Astrocyte (in vitro differentiated cells and primary cell): ENCODE results near the gene ANKRD62. TPM values are rescaled to one million over a fixed set of nuclear protein-coding genes. Genes with fewer than 3 reads are reported as not detected.

Experiments used
- DNase-seq: peaks from one replicate; pipeline ENCODE4 v3.0.0-alpha.2; 2010; ENCODE audit warnings: low read depth
- FAIRE-seq: peaks from 2 replicates; lab custom pipeline; 2011; peaks lifted over from hg19 to GRCh38; lab: Jason Lieb, UNC
- H2AFZ ChIP-seq: 2 replicates; pipeline ENCODE4 v1.6.0; 2012; ENCODE audit warnings: low read depth, low read length, inconsistent platforms
- H3K27ac ChIP-seq: 2 replicates; pipeline ENCODE4 v1.5.1; 2011; ENCODE audit warnings: low read depth, low read length, inconsistent platforms
- H3K27me3 ChIP-seq: 2 replicates; pipeline ENCODE4 v1.6.0; 2011; ENCODE audit warnings: low read length, inconsistent platforms; ENCODE audit not compliant: insufficient read depth
- H3K36me3 ChIP-seq: 2 replicates; pipeline ENCODE4 v1.5.1; 2011; ENCODE audit warnings: low read length, inconsistent platforms; ENCODE audit not compliant: insufficient read depth
- H3K4me1 ChIP-seq: 2 replicates; pipeline ENCODE4 v1.5.1; 2011; ENCODE audit warnings: low read length, inconsistent platforms; ENCODE audit not compliant: insufficient read depth
- H3K4me2 ChIP-seq: 2 replicates; pipeline ENCODE4 v1.6.0; 2012; ENCODE audit warnings: low read length, inconsistent platforms
- H3K4me3 ChIP-seq: 2 replicates; pipeline ENCODE4 v1.5.1; 2011; ENCODE audit warnings: low read depth, mild to moderate bottlenecking, low read length, inconsistent platforms; ENCODE audit not compliant: insufficient read depth
- H3K79me2 ChIP-seq: 2 replicates; pipeline ENCODE4 v1.6.0; 2012; ENCODE audit warnings: mild to moderate bottlenecking, low read length, inconsistent platforms; ENCODE audit not compliant: insufficient read depth
- H3K9ac ChIP-seq: 2 replicates; pipeline ENCODE4 v1.6.0; 2012; ENCODE audit warnings: mild to moderate bottlenecking, low read length, inconsistent platforms
- H3K9me3 ChIP-seq: 2 replicates; pipeline ENCODE4 v1.5.1; 2012; ENCODE audit warnings: low read depth, mild to moderate bottlenecking, low read length, inconsistent platforms; ENCODE audit not compliant: insufficient read depth
- H4K20me1 ChIP-seq: 2 replicates; pipeline ENCODE4 v1.6.0; 2012; ENCODE audit warnings: low read length, inconsistent platforms; ENCODE audit not compliant: insufficient read depth
- H3K27ac Mint-ChIP-seq: one replicate; pipeline ENCODE4 v1.8.0; 2021; ENCODE audit warnings: mild to moderate bottlenecking, mixed read lengths; ENCODE audit not compliant: unreplicated experiment
- H3K27me3 Mint-ChIP-seq: one replicate; pipeline ENCODE4 v1.8.0; 2021; ENCODE audit warnings: low read depth, mixed read lengths; ENCODE audit not compliant: unreplicated experiment
- H3K36me3 Mint-ChIP-seq: one replicate; pipeline ENCODE4 v1.8.0; 2021; ENCODE audit warnings: low read depth, mixed read lengths; ENCODE audit not compliant: unreplicated experiment
- H3K4me1 Mint-ChIP-seq: one replicate; pipeline ENCODE4 v1.8.0; 2021; ENCODE audit warnings: low read depth, mixed read lengths; ENCODE audit not compliant: unreplicated experiment
- H3K4me3 Mint-ChIP-seq: one replicate; pipeline ENCODE4 v1.8.0; 2021; ENCODE audit warnings: mild to moderate bottlenecking, moderate library complexity, mixed read lengths; ENCODE audit not compliant: unreplicated experiment
- H3K9me3 Mint-ChIP-seq: one replicate; pipeline ENCODE4 v1.8.0; 2021; ENCODE audit warnings: mild to moderate bottlenecking, mixed read lengths; ENCODE audit not compliant: unreplicated experiment
- EZH2 ChIP-seq: IDR thresholded peaks from 2 replicates; pipeline ENCODE4 v1.6.1; 2012; ENCODE audit warnings: mild to moderate bottlenecking, low read length, inconsistent platforms; ENCODE audit not compliant: insufficient read depth
- total RNA-seq: library from RNA; stranded (reverse); gene quantifications from 2 replicates; pipeline ENCODE4 v1.2.1, GENCODE V29; 2021
- TF ChIP-seq, protein P1 (sequence below): IDR thresholded peaks from 2 replicates; pipeline ENCODE4 v1.5.1; 2011; ENCODE audit warnings: low read depth, mild to moderate bottlenecking, inconsistent platforms, low read length, moderate library complexity; ENCODE audit not compliant: insufficient read depth

The ANKRD62 gene
- total RNA-seq, 1 donor from 2014 or later: not detected

GRCh38 chr18:12101266-12101665 is 7.6 kb downstream of the ANKRD62 start:
- H3K36me3 ChIP-seq: no peaks in the 10 kb centered on the region
- TF ChIP-seq, protein P1, sequence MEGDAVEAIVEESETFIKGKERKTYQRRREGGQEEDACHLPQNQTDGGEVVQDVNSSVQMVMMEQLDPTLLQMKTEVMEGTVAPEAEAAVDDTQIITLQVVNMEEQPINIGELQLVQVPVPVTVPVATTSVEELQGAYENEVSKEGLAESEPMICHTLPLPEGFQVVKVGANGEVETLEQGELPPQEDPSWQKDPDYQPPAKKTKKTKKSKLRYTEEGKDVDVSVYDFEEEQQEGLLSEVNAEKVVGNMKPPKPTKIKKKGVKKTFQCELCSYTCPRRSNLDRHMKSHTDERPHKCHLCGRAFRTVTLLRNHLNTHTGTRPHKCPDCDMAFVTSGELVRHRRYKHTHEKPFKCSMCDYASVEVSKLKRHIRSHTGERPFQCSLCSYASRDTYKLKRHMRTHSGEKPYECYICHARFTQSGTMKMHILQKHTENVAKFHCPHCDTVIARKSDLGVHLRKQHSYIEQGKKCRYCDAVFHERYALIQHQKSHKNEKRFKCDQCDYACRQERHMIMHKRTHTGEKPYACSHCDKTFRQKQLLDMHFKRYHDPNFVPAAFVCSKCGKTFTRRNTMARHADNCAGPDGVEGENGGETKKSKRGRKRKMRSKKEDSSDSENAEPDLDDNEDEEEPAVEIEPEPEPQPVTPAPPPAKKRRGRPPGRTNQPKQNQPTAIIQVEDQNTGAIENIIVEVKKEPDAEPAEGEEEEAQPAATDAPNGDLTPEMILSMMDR: no peak
- no peak for TF ChIP-seq EZH2
- FAIRE-seq: no peak
- H3K27me3 ChIP-seq: peaks cover 6% of the 10 kb centered on the region
- no peaks in the 10 kb centered on the region for H3K4me1 ChIP-seq
- H2AFZ ChIP-seq: no peak overlapping the region
- no peaks in the 10 kb centered on the region for H3K36me3 Mint-ChIP-seq
- no peak overlapping the region for H3K27ac Mint-ChIP-seq
- no peak overlapping the region for H3K4me3 Mint-ChIP-seq
- H3K27ac ChIP-seq: no peak overlapping the region
- no peak for DNase-seq
- H3K79me2 ChIP-seq: no peaks in the 10 kb centered on the region
- no peaks in the 10 kb centered on the region for H3K9me3 Mint-ChIP-seq
- H3K27me3 Mint-ChIP-seq: peaks cover 2% of the 10 kb centered on the region
- no peak overlapping the region for H3K9ac ChIP-seq
- no peaks in the 10 kb centered on the region for H3K9me3 ChIP-seq
- no peaks in the 10 kb centered on the region for H4K20me1 ChIP-seq
- H3K4me2 ChIP-seq: no peak overlapping the region
- no peak overlapping the region for H3K4me3 ChIP-seq
- H3K4me1 Mint-ChIP-seq: no peaks in the 10 kb centered on the region

DNA sequence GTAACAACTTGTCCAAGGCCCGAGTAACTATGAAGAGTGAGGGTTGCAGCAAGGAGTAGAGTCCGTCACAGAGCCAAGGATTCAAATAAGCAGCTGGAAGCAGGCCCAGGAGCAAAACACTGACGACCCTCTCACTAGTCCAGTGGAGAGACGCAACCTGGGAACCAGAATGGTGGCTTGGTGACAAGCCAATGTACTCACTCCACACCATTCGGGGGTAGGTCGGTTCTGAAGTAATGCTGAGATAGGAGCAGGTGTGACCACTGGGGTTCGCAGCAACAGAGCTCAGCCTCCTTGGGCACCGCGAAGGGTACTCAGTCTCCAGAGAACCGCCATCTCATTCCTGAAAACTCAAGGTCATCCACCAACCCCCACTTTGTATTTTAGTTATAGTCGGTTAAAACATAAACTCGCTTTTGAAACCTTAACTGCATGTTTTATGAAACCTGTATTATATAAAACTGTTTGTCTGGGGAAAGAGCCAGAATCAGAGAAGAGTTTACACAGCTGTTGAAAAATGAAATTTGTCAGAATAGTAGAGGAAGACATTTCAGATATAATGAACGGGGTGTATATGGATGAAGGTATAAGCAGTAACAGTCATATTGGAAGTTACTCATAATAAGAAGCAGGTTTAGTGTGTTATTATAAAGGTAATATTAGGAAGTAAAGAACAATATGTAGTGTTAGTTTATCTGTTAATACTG is 8.6 kb downstream of the ANKRD62 start:
- H3K4me1 Mint-ChIP-seq: no peaks in the 10 kb centered on the region
- Histone ChIP-seq H3K4me3 (no peak overlapping the region), H3K27ac (no peak overlapping the region), H2AFZ (no peak overlapping the region), H4K20me1 (no peaks in the 10 kb centered on the region), H3K36me3 (no peaks in the 10 kb centered on the region), H3K9me3 (no peaks in the 10 kb centered on the region), H3K79me2 (no peaks in the 10 kb centered on the region), H3K4me1 (no peaks in the 10 kb centered on the region), H3K4me2 (no peak overlapping the region), H3K27me3 (peaks cover 5% of the 10 kb centered on the region), H3K9ac (no peak overlapping the region)
- FAIRE-seq (no peak), DNase-seq (no peak)
- no peak for TF ChIP-seq EZH2
- TF ChIP-seq, protein P1: no peak
- no peaks in the 10 kb centered on the region for H3K36me3 Mint-ChIP-seq
- H3K4me3 Mint-ChIP-seq: no peak overlapping the region
- no peak overlapping the region for H3K27ac Mint-ChIP-seq
- no peaks in the 10 kb centered on the region for H3K9me3 Mint-ChIP-seq
- H3K27me3 Mint-ChIP-seq: peaks cover 2% of the 10 kb centered on the region

GRCh38 chr18:12106471-12106870 is 12.8 kb downstream of the ANKRD62 start:
- H3K4me3 Mint-ChIP-seq: no peak overlapping the region
- Histone ChIP-seq H3K27me3 (peaks cover 2% of the 10 kb centered on the region), H2AFZ (no peak overlapping the region), H4K20me1 (no peaks in the 10 kb centered on the region), H3K4me3 (no peak overlapping the region), H3K27ac (no peak overlapping the region), H3K4me2 (no peak overlapping the region), H3K9me3 (no peaks in the 10 kb centered on the region), H3K9ac (no peak overlapping the region), H3K36me3 (no peaks in the 10 kb centered on the region), H3K79me2 (no peaks in the 10 kb centered on the region), H3K4me1 (no peaks in the 10 kb centered on the region)
- TF ChIP-seq EZH2: no peak
- TF ChIP-seq, protein P1: no peak
- peaks cover 3% of the 10 kb centered on the region for H3K9me3 Mint-ChIP-seq
- DNase-seq (no peak), FAIRE-seq (no peak)
- no peaks in the 10 kb centered on the region for H3K4me1 Mint-ChIP-seq
- no peaks in the 10 kb centered on the region for H3K36me3 Mint-ChIP-seq
- H3K27me3 Mint-ChIP-seq: peaks cover 2% of the 10 kb centered on the region
- no peak overlapping the region for H3K27ac Mint-ChIP-seq
